ENCODE results near the gene RPS6KC1. TPM values are rescaled to one million over a fixed set of nuclear protein-coding genes. Genes with fewer than 3 reads are reported as not detected.

Gene RPS6KC1
- total RNA-seq, 6 donors from 2014 or later = 8.3 to 31.4 (median 15.1) TPM

GRCh38 chr1:213055767-213056166, 4.7 kb downstream of the RPS6KC1 start:
- ATAC-seq (ENCODE audit: low FRiP score in 2 of 2) = no peak
- DNase-seq = no peak
- Histone ChIP-seq H3K36me3 (no peaks in the 10 kb centered on the region), H3K27me3 (no peaks in the 10 kb centered on the region), H3K9me3 (no peaks in the 10 kb centered on the region), H3K4me1 (peaks cover 10 to 19% (median 14%) of the 10 kb centered on the region in 4 donors), H3K27ac (no peak overlapping the region), H3K4me3 (no peak overlapping the region)
- TF ChIP-seq CTCF (IDR thresholded peaks at IDR 0.05) = no peak
- TF ChIP-seq POLR2A (IDR thresholded peaks at IDR 0.05) = no peak
- no peak for TF ChIP-seq EP300 (IDR thresholded peaks at IDR 0.05)
- 52 to 65% methylated on average over 3 of the region's 3 CpGs for WGBS, 2 donors

DNA sequence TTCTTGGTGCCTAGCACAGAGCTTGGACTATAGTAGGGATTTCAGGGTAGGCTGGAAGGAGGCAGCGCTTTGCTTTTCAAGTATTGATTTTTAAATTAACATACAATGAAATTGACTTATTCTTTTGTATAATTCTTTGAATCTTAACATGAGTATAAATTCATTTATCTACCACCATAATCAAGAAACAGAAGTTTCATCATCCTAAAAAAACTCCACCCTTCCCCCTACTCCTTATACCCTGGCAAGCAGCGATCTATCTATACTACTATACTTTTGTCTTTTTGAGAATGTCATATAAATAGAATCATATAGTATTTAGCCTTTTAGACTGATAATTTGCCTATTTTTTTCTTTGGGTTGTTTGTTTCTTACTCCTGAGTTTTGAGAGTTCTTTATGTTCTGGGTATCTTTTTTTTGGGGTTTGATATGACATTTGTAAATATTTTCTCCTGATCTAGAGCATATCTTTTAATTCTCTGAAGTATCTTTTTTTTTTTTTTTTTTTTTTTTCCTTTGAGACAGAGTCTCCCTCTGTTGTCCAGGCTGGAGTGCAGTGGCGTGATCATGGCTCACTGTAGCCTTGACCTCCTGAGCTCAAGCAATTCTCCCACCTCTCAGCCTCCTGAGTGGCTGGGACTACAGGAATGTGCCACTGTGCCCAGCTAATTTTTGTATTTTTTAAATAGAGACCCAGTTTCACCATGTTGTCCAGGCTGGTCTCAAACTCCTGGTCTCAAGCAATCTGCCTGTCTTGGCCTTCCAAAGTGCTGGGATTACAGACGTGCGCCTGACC, 6.4 kb downstream of the RPS6KC1 start:
- no peak overlapping the region for H3K4me3 ChIP-seq
- DNase-seq (no peak), ATAC-seq (ENCODE audit: low FRiP score in 2 of 2) (no peak)
- H3K27me3 ChIP-seq = no peaks in the 10 kb centered on the region
- no peak for TF ChIP-seq POLR2A (IDR thresholded peaks at IDR 0.05)
- no peak for TF ChIP-seq CTCF (IDR thresholded peaks at IDR 0.05)
- no peak for TF ChIP-seq POLR2AphosphoS5 (IDR thresholded peaks at IDR 0.05)
- TF ChIP-seq EP300 (IDR thresholded peaks at IDR 0.05) = no peak
- WGBS, 2 donors = 89 to 94% methylated on average over 5 of the region's 5 CpGs
- H3K36me3 ChIP-seq = peaks cover 0 to 1% (median 0%) of the 10 kb centered on the region in 4 donors
- H3K4me1 ChIP-seq = peaks cover 3 to 10% (median 5%) of the 10 kb centered on the region in 4 donors
- H3K27ac ChIP-seq = no peak overlapping the region
- H3K9me3 ChIP-seq = no peaks in the 10 kb centered on the region

DNA sequence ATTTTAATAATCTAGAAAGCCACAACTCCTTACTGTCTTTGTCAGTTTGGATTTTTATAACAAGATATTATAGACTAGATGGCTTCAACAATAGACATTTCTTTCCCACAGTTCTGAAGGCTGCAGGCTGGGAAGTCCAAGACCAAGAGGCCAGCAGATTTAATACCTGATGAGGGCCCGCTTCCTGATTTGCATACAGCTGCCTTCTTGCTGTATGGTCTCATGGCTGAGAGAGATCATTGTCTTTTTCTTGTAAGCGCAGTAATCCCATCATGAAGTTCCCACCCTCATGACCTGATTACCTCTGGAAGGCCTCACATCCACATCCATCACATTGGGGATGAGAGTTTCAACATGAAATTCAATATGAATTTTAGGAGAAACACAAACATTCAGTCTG, 9.8 kb downstream of the RPS6KC1 start:
- TF ChIP-seq CTCF (IDR thresholded peaks at IDR 0.05) (no peak), POLR2AphosphoS5 (IDR thresholded peaks at IDR 0.05) (no peak), POLR2A (IDR thresholded peaks at IDR 0.05) (no peak), EP300 (IDR thresholded peaks at IDR 0.05) (no peak)
- H3K4me1 ChIP-seq = peaks cover 0 to 5% (median 0%) of the 10 kb centered on the region in 4 donors
- no peak overlapping the region for H3K4me3 ChIP-seq
- H3K36me3 ChIP-seq = peaks cover 0 to 5% (median 0%) of the 10 kb centered on the region in 4 donors
- DNase-seq (no peak), ATAC-seq (ENCODE audit: low FRiP score in 2 of 2) (no peak)
- H3K27me3 ChIP-seq = no peaks in the 10 kb centered on the region
- 95 to 98% methylated on average over 2 of the region's 2 CpGs for WGBS, 2 donors
- H3K27ac ChIP-seq = no peak overlapping the region
- no peaks in the 10 kb centered on the region for H3K9me3 ChIP-seq

- Histone ChIP-seq H3K36me3 (peaks cover 0 to 5% (median 0%) of the 10 kb centered on the region in 4 donors), H3K27ac (no peak overlapping the region), H3K27me3 (no peaks in the 10 kb centered on the region), H3K9me3 (no peaks in the 10 kb centered on the region), H3K4me3 (no peak overlapping the region), H3K4me1 (peaks cover 0 to 5% (median 1%) of the 10 kb centered on the region in 4 donors)
- TF ChIP-seq POLR2AphosphoS5 (IDR thresholded peaks at IDR 0.05) (no peak), CTCF (IDR thresholded peaks at IDR 0.05) (no peak), POLR2A (IDR thresholded peaks at IDR 0.05) (no peak), EP300 (IDR thresholded peaks at IDR 0.05) (no peak)
- WGBS, 2 donors = 96 to 100% methylated on average over 1 of the region's 1 CpG
- DNase-seq (no peak), ATAC-seq (ENCODE audit: low FRiP score in 2 of 2) (no peak)
Measured at GRCh38 chr1:213061263-213061662, 10.2 kb downstream of the RPS6KC1 start.

DNA sequence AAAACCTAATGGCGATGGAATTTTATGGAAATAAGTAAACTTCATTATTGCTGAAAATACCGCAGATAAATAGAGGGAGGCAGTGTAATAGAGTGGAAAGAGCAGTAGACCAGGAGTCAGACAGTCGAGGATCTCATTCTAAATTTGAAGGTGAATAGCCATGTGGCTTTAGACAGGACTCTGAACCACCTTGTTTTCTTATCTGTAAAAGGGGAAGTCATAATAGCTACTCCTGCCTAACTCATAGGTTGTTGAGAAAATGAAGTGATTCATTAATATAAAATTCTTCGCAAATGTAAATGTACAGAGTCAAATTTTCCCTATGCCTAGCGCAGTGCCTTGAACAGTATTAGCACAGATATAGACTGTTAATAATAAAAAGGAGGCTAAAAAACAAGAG, 14.8 kb downstream of the RPS6KC1 start:
- WGBS, 2 donors = 88 to 91% methylated on average over 5 of the region's 5 CpGs
- peaks cover 0 to 5% (median 0%) of the 10 kb centered on the region in 4 donors for H3K36me3 ChIP-seq
- no peak overlapping the region for H3K4me3 ChIP-seq
- no peak for TF ChIP-seq CTCF (IDR thresholded peaks at IDR 0.05)
- no peak for TF ChIP-seq EP300 (IDR thresholded peaks at IDR 0.05)
- no peak for TF ChIP-seq POLR2AphosphoS5 (IDR thresholded peaks at IDR 0.05)
- TF ChIP-seq POLR2A (IDR thresholded peaks at IDR 0.05) = no peak
- H3K27me3 ChIP-seq = no peaks in the 10 kb centered on the region
- H3K9me3 ChIP-seq = no peaks in the 10 kb centered on the region
- peaks cover 0 to 8% (median 5%) of the 10 kb centered on the region in 4 donors for H3K4me1 ChIP-seq
- DNase-seq (no peak), ATAC-seq (ENCODE audit: low FRiP score in 2 of 2) (no peak)
- H3K27ac ChIP-seq = no peak overlapping the region

All from upper lobe of left lung (tissue), 6 donors.